ENCODE data around the gene PITX2. TPM values are rescaled to one million over a fixed set of nuclear protein-coding genes. Genes with fewer than 3 reads are reported as not detected.
A peak's percentile ranks its signal among the peaks of the same experiment; 100 is the strongest.

Gene PITX2
- 43.4 TPM for polyA plus RNA-seq (ENCODE audit: insufficient read length)

GRCh38 chr4:110622841-110623717 lies at the start of gene PITX2:
Gene PITX2, minus strand, starts transcription at chr4:110623077. Its CDS starts 617 bp downstream, at chr4:110622460.
- DNase-seq (ENCODE audit: low read depth): peak; percentile 47

GRCh38 chr4:110671679-110672078 lies 48.8 kb upstream of the PITX2 start:
- DNase-seq (ENCODE audit: low read depth): no peak

- no peak for DNase-seq (ENCODE audit: low read depth)
Measured at GRCh38 chr4:110669663-110670062, 46.8 kb upstream of the PITX2 start.

GRCh38 chr4:110668463-110669235 lies 45.8 kb upstream of the PITX2 start:
- DNase-seq (ENCODE audit: low read depth): no peak

- DNase-seq (ENCODE audit: low read depth): no peak
Measured at GRCh38 chr4:110667670-110668069, 44.8 kb upstream of the PITX2 start.

GRCh38 chr4:110666030-110666429 lies 43.2 kb upstream of the PITX2 start:
- DNase-seq (ENCODE audit: low read depth): no peak

- no peak for DNase-seq (ENCODE audit: low read depth)
Measured at GRCh38 chr4:110663738-110664444, 41.0 kb upstream of the PITX2 start.

- no peak for DNase-seq (ENCODE audit: low read depth)
Measured at GRCh38 chr4:110663206-110663605, 40.3 kb upstream of the PITX2 start.

GRCh38 chr4:110660755-110661154 lies 37.9 kb upstream of the PITX2 start:
- no peak for DNase-seq (ENCODE audit: low read depth)

GRCh38 chr4:110654254-110654635 lies 31.4 kb upstream of the PITX2 start:
- DNase-seq (ENCODE audit: low read depth): no peak

GRCh38 chr4:110653321-110654253 lies 30.7 kb upstream of the PITX2 start:
- DNase-seq (ENCODE audit: low read depth): no peak

- no peak for DNase-seq (ENCODE audit: low read depth)
Measured at GRCh38 chr4:110644008-110644407, 21.1 kb upstream of the PITX2 start.

GRCh38 chr4:110643096-110643495 lies 20.2 kb upstream of the PITX2 start:
- DNase-seq (ENCODE audit: low read depth): no peak

- DNase-seq (ENCODE audit: low read depth): no peak
Measured at GRCh38 chr4:110641218-110641617, 18.3 kb upstream of the PITX2 start.

GRCh38 chr4:110640576-110640975 lies 17.7 kb upstream of the PITX2 start:
- DNase-seq (ENCODE audit: low read depth): no peak

GRCh38 chr4:110639207-110640090 lies 16.6 kb upstream of the PITX2 start:
- no peak for DNase-seq (ENCODE audit: low read depth)

GRCh38 chr4:110638089-110638746 lies 15.3 kb upstream of the PITX2 start:
- no peak for DNase-seq (ENCODE audit: low read depth)

GRCh38 chr4:110637408-110638088 lies 14.7 kb upstream of the PITX2 start:
- no peak for DNase-seq (ENCODE audit: low read depth)
